Measurements from ENCODE around the gene RGN.
"Not testable (repeated sequence)": the region's sequence is repeated elsewhere in the genome, so short reads cannot be mapped to it uniquely, and the experiment has no call there.

Gene RGN

DNA sequence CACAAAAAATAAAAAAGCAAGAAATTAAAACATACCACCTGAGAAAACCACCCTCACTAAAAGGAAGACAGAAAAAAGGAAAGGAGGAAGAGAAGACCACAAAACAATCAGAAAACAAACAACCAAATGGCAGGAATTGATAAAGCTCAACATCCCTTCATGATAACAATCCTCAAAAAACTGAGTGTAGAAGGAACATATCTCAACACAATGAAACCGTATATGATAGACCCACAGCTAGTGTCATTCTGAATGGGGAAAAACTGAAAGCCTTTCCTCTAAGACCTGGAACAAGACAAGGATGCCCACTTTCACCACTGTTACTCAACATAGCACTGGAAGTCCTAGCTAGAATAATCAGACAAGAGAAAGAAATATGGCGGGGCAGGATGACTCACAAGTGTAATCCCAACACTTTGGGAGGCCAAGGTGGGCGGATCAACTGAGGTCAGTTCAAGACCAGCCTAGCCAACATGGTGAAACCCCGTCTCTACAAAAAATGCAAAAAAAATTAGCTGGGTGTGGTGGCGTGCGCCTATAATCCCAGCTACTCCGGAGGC is 38.4 kb downstream of the RGN start:
- not testable (repeated sequence) for DNase-seq (ENCODE audit: low read depth in 2 of 3, low spot score in 2 of 3)

DNA sequence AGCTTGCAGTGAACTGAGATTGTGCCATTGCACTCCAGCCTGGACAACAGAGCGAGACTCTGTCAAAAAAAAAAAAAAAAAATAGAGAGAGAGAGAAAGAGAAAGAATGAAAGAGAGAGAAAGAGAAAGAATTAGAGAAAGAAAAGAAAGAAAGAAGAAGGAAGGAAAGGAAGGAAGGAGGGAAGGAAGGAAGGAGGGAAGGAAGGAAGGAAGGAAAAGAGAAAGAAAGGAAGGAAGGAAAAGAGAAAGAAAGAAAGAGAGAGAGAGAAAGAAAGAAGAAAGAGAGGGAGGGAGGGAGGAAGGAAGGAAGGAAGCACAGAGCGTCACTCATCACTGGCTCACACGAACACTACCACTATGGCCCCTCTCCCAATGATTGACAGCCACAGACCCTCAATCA is 46.2 kb downstream of the RGN start:
- DNase-seq (ENCODE audit: low read depth in 2 of 3, low spot score in 2 of 3), result not testable (repeated sequence)

DNA sequence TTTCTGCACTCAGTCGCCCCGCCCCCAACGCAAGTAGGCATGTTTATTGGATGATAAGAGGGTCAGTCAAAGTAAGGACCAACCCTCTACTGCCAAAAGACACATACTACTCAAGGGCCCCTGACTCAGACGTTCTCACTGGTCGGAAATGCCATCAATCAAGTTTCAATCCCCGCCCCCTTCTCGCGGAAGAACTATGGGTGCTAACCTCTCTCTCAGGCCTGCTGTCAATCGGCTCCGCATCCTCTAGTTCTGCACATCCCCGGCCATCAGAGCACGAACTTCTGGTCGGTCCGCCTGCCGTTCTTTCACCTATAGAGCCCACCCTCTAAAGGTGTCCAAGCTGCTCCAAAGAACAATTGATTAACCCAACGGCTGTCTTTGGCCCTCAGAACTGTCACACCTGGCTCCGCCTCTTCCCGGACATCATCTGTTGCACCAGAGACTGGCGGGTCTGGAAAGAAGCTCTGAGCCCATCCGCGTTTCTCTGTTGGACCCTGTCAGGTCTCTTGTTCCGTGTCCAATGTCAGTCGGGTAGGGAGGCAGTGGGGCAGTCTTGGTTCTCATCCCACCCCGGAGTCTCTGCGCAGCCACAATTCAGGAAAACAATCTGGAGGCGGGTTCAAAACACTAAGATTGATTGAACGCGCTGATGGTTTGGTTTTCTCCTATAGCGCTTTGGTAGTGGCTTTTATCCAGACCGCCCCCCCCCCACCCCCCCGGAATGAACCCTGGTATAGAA is 51.1 kb downstream of the RGN start:
- peak; percentile 54 to 72 (median 62) for DNase-seq (ENCODE audit: low read depth in 2 of 3, low spot score in 2 of 3)

DNA sequence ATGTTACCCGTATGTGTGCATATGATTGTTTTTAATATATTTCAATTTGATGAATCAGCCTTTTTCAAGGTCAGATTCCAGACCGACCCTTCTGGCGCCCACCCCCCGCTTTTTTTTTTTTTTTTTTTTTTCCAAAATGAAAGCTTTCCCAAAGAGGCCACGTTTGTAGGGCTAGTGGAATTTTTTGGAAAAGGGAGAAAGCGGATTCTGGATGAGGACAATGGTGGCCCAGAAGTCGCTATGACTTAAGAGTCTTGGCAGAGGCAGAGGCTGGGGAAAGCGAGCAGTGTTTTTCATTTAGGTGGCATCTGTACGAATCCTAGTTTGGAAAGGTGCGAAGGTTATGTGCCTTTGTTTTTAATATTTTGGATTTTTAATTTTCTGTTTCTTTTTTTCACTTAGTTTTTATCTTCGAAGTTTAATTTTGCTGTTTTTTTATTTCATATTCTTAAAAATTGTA is 51.7 kb downstream of the RGN start:
- no peak for DNase-seq (ENCODE audit: low read depth in 2 of 3, low spot score in 2 of 3)

DNA sequence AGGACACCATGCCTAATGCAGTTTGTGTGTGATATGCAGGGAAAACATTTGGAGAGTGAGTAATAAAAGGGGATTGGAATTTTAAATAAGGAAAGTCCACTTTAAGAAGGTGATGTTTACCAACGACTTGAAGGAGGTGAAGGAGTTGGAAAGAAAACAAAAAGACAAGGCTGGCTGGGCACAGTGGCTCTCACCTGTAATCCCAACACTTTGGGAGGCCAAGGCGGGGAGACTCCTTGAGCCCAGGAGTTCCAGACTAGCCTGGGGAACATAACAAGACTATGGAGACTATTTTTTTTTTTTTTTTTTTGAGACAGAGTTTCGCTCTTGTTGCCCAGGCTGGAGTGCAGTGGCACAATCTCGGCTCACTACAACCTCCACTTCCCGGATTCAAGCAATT is 55.2 kb downstream of the RGN start:
- no peak for DNase-seq (ENCODE audit: low read depth in 2 of 3, low spot score in 2 of 3)

DNA sequence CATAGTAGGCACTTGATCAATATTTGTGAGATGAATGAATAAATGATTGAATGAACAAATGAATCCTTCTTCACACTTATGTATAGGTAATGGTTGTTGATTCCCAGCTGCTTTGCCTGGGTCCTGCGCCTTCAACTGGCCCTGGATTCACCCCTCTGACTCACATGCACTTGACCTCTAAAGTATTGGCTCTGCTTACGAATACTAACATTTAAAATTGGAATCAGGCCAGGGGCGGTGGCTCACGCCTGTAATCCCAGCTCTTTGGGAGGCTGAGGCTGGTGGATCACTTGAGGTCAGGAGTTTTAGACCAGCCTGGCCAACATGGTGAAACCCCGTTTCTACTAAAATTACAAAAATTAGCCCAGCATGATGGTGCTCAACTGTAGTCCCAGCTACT is 57.4 kb downstream of the RGN start:
- not testable (repeated sequence) for DNase-seq (ENCODE audit: low read depth in 2 of 3, low spot score in 2 of 3)

DNA sequence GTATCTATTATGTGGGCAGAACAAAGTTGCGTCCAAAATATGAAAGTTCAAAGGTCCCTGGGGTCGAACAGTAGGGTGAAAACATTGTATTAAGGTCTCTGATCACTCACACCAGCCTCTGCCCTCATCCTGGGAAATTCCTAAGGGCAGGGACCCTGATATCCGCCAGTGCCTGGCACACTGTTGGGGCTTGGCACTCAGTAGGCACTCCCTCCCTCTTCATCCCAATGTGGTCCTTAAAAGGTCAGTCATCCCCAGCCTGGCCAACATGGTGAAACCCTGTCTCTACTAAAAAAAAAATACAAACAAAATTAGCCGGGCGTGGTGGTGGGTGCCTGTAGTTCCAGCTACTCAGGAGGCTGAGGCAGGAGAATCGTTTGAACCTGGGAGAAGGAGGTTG is 59.9 kb downstream of the RGN start:
- DNase-seq (ENCODE audit: low read depth in 2 of 3, low spot score in 2 of 3), result no peak
